Stimulated activated CD4-positive, alpha-beta T cell treated with anti-CD3 and anti-CD28 coated beads, TNF-alpha, amount 100 ng/mL, for 48 hours (primary cell): ENCODE data around the gene CCNI.

Source experiments
- DNase-seq, 3 donors: peaks; one replicate each; pipeline ENCODE4 v3.0.0-alpha.2; 2020; ENCODE audit warnings: low read depth in 3 of 3

Gene CCNI

DNA sequence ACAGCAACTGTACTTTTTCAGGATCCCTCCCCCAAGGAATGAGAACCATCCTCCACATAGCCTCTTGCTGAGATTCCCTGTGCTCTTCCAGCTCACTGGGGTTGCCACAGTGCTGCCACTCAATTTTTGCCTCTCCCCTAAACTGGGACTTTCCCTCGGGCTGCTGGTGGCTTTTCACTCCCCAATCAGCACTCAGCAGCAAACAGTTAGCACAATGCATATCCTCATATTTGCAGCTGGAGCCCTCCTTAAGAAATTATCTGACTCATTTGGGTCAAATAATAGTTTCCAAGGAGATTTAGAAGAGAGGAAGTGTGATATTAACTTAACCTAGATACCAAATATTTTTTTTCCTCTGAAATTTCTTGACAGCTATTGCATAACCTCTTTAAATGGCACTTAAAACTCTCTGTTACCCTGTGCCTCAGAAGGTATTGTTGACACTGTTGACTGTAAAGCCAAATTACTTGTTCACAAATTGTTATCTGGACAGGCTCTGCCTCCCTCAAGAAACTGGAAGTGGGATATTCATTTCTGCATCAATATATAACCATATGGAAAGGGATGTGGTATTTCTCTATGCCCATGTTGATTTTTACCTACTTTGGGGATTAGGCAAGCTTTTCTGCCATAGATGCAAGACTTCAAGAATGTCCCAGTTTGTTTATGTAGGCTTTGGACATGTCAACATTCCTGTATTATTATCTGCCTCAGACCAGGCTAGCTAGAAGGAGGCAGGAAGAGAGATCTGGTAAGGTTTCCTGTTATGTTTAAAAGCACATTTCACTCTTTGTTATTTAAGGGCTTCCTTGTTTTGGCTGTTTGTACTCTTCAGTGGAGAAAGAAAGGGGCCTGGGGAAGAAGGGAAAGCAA, 68.2 kb downstream of the CCNI start:
- no peak for DNase-seq

DNA sequence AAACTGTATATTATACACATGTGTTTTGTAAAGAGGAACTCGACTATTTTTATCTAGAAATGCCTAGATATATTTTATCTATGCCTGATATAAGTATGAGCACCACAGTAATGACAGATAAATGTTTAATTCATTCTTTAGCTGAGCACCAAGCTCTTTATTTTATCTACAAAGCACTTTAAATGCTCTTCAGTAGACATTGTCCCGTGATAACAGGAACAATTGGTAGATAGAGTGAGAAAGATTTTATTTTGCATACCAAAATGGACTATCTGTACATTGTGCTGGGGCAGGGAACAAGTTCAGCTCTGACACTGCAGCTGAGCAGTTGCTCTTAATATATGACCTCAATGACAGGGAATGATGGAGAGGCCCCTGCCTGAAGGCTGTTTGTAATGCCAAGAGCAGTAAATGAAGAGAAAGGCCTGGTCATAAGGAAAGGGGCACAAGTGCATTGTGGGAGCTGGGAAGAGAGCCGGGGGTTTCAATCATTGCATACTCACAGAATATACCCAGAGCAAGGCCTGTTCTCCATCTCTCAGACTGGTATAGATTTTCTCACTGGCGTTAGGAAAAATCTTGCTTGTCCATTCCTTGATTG, 68.9 kb downstream of the CCNI start:
- DNase-seq = no peak

DNA sequence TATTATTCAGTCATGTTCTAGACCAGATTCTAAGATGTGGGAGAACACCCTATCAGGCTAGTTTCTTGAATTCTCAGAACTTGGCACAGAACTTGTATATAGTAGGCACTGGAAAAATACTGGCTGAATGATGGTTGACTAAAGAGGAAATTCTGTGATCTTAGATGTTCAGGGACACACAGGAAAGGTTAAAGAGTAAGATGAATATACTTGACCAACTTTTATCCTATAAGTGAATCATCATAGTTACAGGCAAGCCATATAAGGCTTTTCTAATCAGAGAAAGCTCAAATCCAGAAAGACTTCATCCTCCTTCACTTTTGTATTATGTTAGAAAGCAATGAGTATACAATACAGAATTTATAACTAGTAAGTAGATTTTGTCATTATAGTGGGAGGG, 72.4 kb downstream of the CCNI start:
- DNase-seq = no peak

DNA sequence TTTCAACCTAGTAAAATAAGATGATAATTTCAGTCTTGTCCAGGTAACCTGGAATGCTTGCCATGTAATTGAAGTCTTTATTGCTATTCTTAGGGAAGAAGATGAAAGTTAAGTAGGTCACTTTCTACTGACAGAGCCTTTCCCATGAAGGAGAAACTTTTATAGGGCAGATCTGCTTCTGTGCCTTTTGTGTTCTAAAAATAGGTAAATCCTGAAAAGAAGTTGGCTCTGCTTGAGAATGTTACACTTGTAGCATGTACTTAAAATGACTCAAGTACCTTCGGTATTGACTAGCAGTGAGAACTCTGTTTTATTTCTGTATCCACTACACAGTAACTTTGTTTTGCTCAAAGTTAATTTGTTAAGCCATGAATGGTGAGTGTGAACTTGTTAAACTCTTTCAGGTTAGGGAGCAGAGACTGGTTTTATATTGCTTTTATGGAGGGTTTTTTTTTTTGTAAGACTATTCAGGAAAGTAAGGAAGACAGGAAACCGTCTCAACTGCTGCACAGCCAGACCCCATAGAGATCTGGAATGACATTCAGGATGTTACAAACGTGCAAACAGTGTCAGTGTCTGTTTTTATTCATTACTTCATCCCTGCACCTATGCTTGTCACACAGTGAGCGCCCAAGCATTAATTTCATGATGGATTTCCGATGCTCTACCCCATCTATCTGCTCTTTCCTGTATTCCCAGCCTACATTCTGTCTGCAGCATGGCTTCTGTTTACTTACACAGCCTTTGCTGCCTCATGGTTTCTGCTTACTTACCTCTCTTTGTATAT, 73.3 kb downstream of the CCNI start:
- DNase-seq = no peak

DNA sequence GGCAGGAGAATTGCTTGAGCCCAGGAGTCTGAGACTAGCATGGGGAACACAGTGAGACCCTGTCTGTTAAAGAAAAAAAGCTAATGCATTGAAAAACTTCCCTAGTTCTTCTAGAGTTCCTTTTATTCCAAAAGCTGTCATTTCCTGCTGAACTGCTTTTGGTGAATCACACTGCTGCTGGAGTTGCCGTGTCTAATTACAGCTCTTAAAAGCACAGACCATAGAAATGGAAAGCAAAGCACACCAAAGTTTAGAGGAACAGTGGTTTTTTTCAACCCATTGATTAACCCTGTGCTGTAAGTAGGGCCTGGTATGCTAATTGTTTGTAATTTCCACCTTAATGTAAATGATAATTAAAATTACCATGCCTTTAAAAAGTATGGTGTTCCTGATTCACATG, 73.9 kb downstream of the CCNI start:
- no peak for DNase-seq

DNA sequence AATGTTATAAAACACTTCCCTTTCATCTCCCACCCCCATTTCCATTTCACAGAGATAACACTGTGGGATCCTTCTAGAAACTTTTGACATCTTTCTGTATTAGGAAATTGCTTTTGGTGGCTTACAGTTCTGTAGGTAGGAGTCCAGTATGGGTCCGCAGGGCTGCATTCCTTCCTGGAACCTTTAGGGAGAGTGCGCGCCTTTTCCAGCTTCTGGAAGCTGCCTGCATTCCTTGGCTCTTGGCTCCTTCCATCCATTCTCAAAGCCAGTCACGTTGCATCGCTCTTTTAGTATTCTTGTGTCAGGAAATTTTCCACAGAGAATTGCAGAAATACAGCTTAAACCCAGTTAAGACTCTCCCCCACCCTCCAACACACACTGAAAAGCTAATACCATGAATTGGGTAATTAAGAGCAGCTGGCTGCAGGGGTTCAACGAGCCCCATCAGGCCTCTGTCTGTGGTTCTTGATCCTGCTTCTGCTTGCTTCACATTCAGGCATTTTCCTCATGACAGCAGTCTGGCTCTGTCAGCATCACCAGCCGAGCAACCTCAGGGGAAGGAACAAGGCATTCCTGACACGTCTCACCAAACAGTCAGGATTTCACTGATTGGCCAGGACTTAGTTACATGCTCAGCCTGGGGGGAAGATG, 77.4 kb downstream of the CCNI start:
- DNase-seq = no peak

DNA sequence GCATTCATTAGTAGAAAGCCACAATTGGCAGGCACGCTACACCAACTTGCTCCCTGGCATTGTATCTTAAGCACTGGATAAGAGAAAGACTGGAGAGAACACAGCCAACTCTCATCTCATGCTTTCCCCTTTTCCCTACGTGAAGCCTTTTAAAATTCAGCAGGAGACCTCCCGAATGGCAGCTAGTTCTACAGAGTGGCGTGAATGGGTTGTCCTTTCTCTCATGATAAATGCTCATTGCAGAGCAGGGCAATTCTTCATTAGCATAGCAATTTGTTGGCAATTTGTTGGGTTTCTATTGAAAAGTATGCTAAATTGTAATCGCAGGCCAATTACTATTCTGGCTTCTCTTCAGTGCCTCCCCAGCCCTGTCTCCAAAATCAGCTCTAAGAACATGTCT, 78.3 kb downstream of the CCNI start:
- DNase-seq = no peak
